ENCODE results near the gene GRM8. TPM values are rescaled to one million over a fixed set of nuclear protein-coding genes. Genes with fewer than 3 reads are reported as not detected.

GRM8 gene
- total RNA-seq, 1 donor from 2014 or later, result 0.72 TPM

GRCh38 chr7:127231415-127231814, 21.3 kb downstream of the GRM8 start:
- no peak for DNase-seq (ENCODE audit: low read depth)

DNA sequence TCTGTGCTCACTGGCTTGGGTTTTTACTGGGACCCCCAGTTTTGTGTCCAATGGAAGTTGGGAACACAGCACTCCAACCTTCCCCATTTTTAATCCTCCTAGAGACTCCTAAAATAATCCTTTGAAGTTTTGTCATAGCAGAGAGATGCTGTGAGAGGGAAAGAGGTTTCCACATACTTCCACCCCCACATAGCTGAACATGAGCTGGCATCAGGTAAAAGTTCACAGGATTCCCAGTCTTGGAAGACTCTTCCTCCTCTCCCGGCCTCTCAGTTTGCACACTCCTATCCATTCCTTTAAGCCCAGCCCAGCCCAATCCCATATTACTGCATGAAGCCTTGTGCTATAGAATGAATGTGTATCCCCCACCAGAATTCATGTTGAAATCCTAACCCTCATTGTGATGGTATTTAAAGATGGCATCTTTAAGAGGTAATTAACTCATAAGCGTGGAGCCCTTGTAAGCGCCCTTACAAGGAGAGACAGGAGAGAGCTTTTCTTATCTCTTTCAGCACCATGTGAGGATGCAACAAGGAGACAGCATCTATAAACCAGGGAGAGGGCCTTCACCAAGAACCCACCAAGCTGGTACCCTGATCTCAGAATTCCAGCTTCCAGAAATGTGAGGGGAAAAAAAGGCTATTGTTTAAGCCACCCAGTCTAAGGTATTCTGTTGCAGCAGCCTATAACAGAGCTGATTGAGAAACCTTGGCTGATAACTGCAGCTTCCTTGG, 22.4 kb downstream of the GRM8 start:
- DNase-seq (ENCODE audit: low read depth), result no peak

GRCh38 chr7:127226685-127227374, 25.9 kb downstream of the GRM8 start:
- no peak for DNase-seq (ENCODE audit: low read depth)

GRCh38 chr7:127221731-127222130, 31.0 kb downstream of the GRM8 start:
- no peak for DNase-seq (ENCODE audit: low read depth)

DNA sequence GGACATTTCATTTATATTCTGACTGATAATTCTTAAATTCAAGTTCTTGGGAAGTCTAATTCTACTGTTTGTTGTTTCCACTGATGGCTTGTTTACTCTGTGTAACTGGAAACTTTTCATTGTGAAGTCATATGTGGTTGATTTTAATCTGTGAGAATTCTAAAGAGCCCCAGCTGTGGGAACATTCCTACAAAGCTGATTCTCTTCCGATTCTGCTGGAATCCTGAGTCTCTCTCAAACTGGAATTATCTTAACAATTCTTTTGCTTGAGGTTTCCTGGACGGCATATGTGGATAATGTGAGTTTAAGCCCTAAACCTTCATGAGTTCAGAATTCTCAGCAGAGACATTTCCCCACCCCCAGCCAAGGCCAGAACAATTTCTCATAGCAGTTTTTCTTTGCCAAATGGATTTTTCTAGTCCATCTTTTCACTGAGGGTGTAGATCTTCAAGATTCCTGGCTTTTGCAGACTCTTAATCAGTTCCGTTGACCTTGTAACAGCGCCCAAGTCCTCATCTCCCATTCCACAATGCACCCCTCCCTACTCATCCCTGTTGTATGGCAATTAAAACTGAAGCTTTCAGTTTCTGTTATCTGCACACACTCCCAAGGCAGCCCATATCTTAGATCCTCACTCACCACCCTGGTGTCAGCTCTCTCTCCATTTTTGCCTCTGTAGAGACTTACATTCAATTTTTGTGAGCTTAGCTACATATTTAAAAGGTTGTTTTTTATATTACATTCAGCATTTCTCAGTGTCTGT, 37.6 kb downstream of the GRM8 start:
- no peak for DNase-seq (ENCODE audit: low read depth)

GRCh38 chr7:127209886-127210285, 42.9 kb downstream of the GRM8 start:
- no peak for DNase-seq (ENCODE audit: low read depth)

GRCh38 chr7:127208860-127209259, 43.9 kb downstream of the GRM8 start:
- no peak for DNase-seq (ENCODE audit: low read depth)

DNA sequence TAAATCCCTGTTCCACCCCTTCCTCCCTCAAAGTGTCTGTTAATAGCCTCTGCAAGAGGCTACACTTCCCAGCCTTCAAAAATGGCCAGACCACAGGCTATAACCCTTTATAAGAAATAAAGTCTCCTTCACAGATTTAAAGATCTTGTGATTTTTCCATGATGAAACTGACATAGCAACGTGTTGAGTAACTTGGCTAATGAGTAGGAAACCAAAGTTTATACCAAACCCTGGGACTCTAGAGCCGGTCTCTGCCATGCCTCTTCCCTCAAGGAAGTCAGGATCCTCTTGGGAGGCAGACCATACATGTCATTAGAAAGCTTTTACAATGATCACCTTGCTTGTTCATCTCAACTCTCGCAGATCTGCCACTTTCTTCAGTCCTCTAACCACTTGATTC, 44.4 kb downstream of the GRM8 start:
- no peak for DNase-seq (ENCODE audit: low read depth)

- DNase-seq (ENCODE audit: low read depth), result no peak
These were observed 44.9 kb downstream of the GRM8 start for GRCh38 chr7:127207806-127208205.

- DNase-seq (ENCODE audit: low read depth), result no peak
These were observed 45.5 kb downstream of the GRM8 start for GRCh38 chr7:127207230-127207629.

GRCh38 chr7:127194571-127194970, 58.2 kb downstream of the GRM8 start:
- no peak for DNase-seq (ENCODE audit: low read depth)

- DNase-seq (ENCODE audit: low read depth), result peak; percentile 7
These were observed 62.9 kb downstream of the GRM8 start for GRCh38 chr7:127189886-127190285.

- DNase-seq (ENCODE audit: low read depth), result no peak
These were observed 63.7 kb downstream of the GRM8 start for GRCh38 chr7:127189074-127189473.

DNA sequence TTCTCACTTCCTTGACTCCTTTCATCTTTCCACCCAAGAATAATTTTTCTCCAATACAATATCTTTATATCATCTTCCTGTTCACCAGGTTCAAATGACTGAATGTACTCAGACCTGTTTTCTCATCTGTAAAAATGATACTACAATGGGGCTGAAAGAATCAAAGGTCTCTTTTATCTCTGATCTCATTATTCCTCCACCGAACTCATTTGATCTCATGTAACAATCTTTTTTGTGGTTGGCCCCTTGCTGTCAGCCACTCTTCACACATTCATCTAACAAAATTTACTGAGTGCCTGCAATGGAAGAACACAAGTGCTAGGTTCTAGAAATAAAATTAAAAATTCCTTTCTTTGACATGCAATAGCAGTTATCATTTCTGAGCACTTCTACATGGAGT, 65.0 kb downstream of the GRM8 start:
- no peak for DNase-seq (ENCODE audit: low read depth)

- DNase-seq (ENCODE audit: low read depth), result no peak
These were observed 66.1 kb downstream of the GRM8 start for GRCh38 chr7:127186686-127187085.

GRCh38 chr7:127177156-127177555, 75.6 kb downstream of the GRM8 start:
- no peak for DNase-seq (ENCODE audit: low read depth)

- DNase-seq (ENCODE audit: low read depth), result no peak
These were observed 90.4 kb downstream of the GRM8 start for GRCh38 chr7:127162366-127162765.

- DNase-seq (ENCODE audit: low read depth), result no peak
These were observed 94.1 kb downstream of the GRM8 start for GRCh38 chr7:127158659-127159058.

GRCh38 chr7:127154958-127155357, 97.8 kb downstream of the GRM8 start:
- DNase-seq (ENCODE audit: low read depth), result no peak

- no peak for DNase-seq (ENCODE audit: low read depth)
These were observed 98.6 kb downstream of the GRM8 start for GRCh38 chr7:127154101-127154500.

DNA sequence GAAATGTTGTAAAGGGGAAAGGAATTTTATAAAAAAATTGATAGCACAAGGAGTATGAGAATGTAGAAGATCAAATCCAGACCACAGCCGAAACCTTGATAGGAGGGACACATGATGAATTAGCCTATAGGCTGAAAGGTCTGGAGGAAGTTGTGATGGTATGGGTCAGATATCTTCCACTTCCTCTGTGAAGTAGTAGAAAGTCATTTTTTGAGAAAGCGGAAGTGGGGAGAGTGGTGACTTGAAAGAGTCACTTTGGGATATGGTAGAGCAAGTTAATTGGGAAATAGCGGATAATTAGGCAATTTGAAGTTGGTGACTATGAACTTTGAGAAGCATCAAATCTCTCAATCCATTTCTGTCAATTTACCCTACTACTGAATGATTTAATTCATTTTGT, 99.4 kb downstream of the GRM8 start:
- no peak for DNase-seq (ENCODE audit: low read depth)

GRCh38 chr7:127152423-127152822, 100.3 kb downstream of the GRM8 start:
- DNase-seq (ENCODE audit: low read depth), result no peak

Data from myocyte (in vitro differentiated cells).